Activated naive CD4-positive, alpha-beta T cell treated with anti-CD3 and anti-CD28 coated beads, Interleukin-2, amount 50 U/mL, for 72 hours (primary cell): ENCODE measurements around the gene OST4. TPM values are rescaled to one million over a fixed set of nuclear protein-coding genes. Genes with fewer than 3 reads are reported as not detected.
A peak's percentile ranks its signal among the peaks of the same experiment; 100 is the strongest.

Source experiments
- ATAC-seq, 2 donors: fragments of 150-1000 bp; cut with Tn5 transposase; 2 replicates each; pipeline ENCODE4 v1.10.0; 2021; ENCODE audit warnings: mild to moderate bottlenecking in 2 of 2, moderate library complexity in 2 of 2
- DNase-seq, 2 donors: peaks; one replicate each; pipeline ENCODE4 v3.0.0; 2021 to 2022; ENCODE audit warnings: low spot score in 2 of 2
- H3K27ac Mint-ChIP-seq, 2 donors: one replicate each; pipeline ENCODE4 v1.8.0; 2022; ENCODE audit warnings: mild to moderate bottlenecking in 2 of 2, mixed read lengths in 2 of 2
- H3K36me3 Mint-ChIP-seq, 2 donors: one replicate each; pipeline ENCODE4 v1.8.0; 2022; ENCODE audit warnings: mixed read lengths in 2 of 2
- H3K9me3 Mint-ChIP-seq, 2 donors: one replicate each; pipeline ENCODE4 v1.8.0; 2022; ENCODE audit warnings: mixed read lengths in 2 of 2
- total RNA-seq, 2 donors: library from RNA; stranded (reverse); gene quantifications; one replicate each; pipeline ENCODE4 v1.2.3, GENCODE V29; 2022

The OST4 gene
- total RNA-seq, 2 donors from 2014 or later = 263 to 344 TPM

GRCh38 chr2:27027211-27027651, 44.2 kb downstream of the OST4 start:
- peak overlapping the region in 1 of 2 donors; percentile 29 for H3K27ac Mint-ChIP-seq
- DNase-seq = no peak
- peaks cover 3 to 4% of the 10 kb centered on the region in 2 donors for H3K36me3 Mint-ChIP-seq
- no peaks in the 10 kb centered on the region for H3K9me3 Mint-ChIP-seq
- ATAC-seq = peak in 1 of 2 donors; percentile 4

- H3K27ac Mint-ChIP-seq = peak overlapping the region in 1 of 2 donors; percentile 7
- H3K9me3 Mint-ChIP-seq = no peaks in the 10 kb centered on the region
- DNase-seq (no peak), ATAC-seq (no peak)
- H3K36me3 Mint-ChIP-seq = peaks cover 0 to 4% of the 10 kb centered on the region in 2 donors
Measured at GRCh38 chr2:27025861-27026851, 45.3 kb downstream of the OST4 start.

GRCh38 chr2:27025281-27025800, 46.1 kb downstream of the OST4 start:
- peaks cover 0 to 4% of the 10 kb centered on the region in 2 donors for H3K36me3 Mint-ChIP-seq
- ATAC-seq (no peak), DNase-seq (no peak)
- no peaks in the 10 kb centered on the region for H3K9me3 Mint-ChIP-seq
- H3K27ac Mint-ChIP-seq = peak overlapping the region; percentile 7 to 27

GRCh38 chr2:27024812-27025211, 46.6 kb downstream of the OST4 start:
- Mint-ChIP-seq H3K9me3 (no peaks in the 10 kb centered on the region), H3K27ac (peak overlapping the region; percentile 7 to 27), H3K36me3 (peaks cover 0 to 4% of the 10 kb centered on the region in 2 donors)
- ATAC-seq = no peak
- no peak for DNase-seq

GRCh38 chr2:27024188-27024587, 47.3 kb downstream of the OST4 start:
- H3K36me3 Mint-ChIP-seq = peaks cover 0 to 4% of the 10 kb centered on the region in 2 donors
- no peak overlapping the region for H3K27ac Mint-ChIP-seq
- ATAC-seq (no peak), DNase-seq (no peak)
- H3K9me3 Mint-ChIP-seq = no peaks in the 10 kb centered on the region

- ATAC-seq = no peak
- peaks cover 0 to 4% of the 10 kb centered on the region in 2 donors for H3K36me3 Mint-ChIP-seq
- DNase-seq = no peak
- no peaks in the 10 kb centered on the region for H3K9me3 Mint-ChIP-seq
- peak overlapping the region in 1 of 2 donors; percentile 38 for H3K27ac Mint-ChIP-seq
Measured at GRCh38 chr2:27023740-27024139, 47.7 kb downstream of the OST4 start.

GRCh38 chr2:27021253-27022049, 50.0 kb downstream of the OST4 start:
- ATAC-seq (no peak), DNase-seq (no peak)
- Mint-ChIP-seq H3K9me3 (no peaks in the 10 kb centered on the region), H3K36me3 (no peaks in the 10 kb centered on the region), H3K27ac (no peak overlapping the region)

Other genes starting within 250 kb of the OST4 start
- gene DPYSL5, start 223.5 kb downstream of the OST4 start, total RNA-seq = not detected
- gene MAPRE3, start 101.0 kb downstream of the OST4 start, total RNA-seq = 1 to 10 TPM; 4.0 to 4.2 TPM
- gene TMEM214, start 38.7 kb downstream of the OST4 start, total RNA-seq = 10 to 100 TPM; 54.3 to 68.0 TPM
- gene AGBL5, start 20.0 kb downstream of the OST4 start, total RNA-seq = 10 to 100 TPM; 14.1 to 21.6 TPM
- gene EMILIN1, start 7.0 kb upstream of the OST4 start, total RNA-seq = under 1 TPM; 0.52 to 0.78 TPM
- 10 to 100 TPM; 10.6 to 16.3 TPM for gene KHK, start 15.1 kb upstream of the OST4 start, total RNA-seq
- 10 to 100 TPM in 1 of 2 donors, under 1 TPM in 1; 0.50 to 15.8 TPM for gene CGREF1, start 47.5 kb upstream of the OST4 start, total RNA-seq
- gene ABHD1, start 52.2 kb upstream of the OST4 start, total RNA-seq = under 1 TPM; 0.43 to 0.56 TPM
- 10 to 100 TPM; 49.8 to 52.9 TPM for gene PREB, start 63.0 kb upstream of the OST4 start, total RNA-seq
- not detected for gene PRR30, start 67.8 kb upstream of the OST4 start, total RNA-seq
- under 1 TPM in 1 of 2 donors, not detected in 1; 0.07 TPM for gene TCF23, start 77.3 kb upstream of the OST4 start, total RNA-seq
- 10 to 100 TPM; 58.8 to 59.1 TPM for gene ATRAID, start 140.4 kb upstream of the OST4 start, total RNA-seq
- gene SLC5A6, start 140.6 kb upstream of the OST4 start, total RNA-seq = 10 to 100 TPM; 40.7 to 42.0 TPM
- gene CAD, start 145.7 kb upstream of the OST4 start, total RNA-seq = 10 to 100 TPM; 85.2 to 86.3 TPM
- under 1 TPM; 0.68 to 0.88 TPM for gene SLC30A3, start 191.4 kb upstream of the OST4 start, total RNA-seq
- not detected for gene DNAJC5G, start 203.8 kb upstream of the OST4 start, total RNA-seq
- gene TRIM54, start 210.8 kb upstream of the OST4 start, total RNA-seq = not detected
- 1 to 10 TPM; 1.6 to 3.6 TPM for gene UCN, start 236.8 kb upstream of the OST4 start, total RNA-seq